DOHH2 (cell line): ENCODE results near the gene ZNF785.

Experiments
- H3F3A ChIP-seq: fragments of 200-600 bp; sonication (generic), shearing (Covaris generic); 2 replicates; pipeline ENCODE4 v1.6.0; 2016; ENCODE audit warnings: antibody characterized with exemption, mild to moderate bottlenecking; ENCODE audit not compliant: control insufficient read depth, insufficient read depth
- H3K27ac ChIP-seq: fragments of 200-600 bp; sonication (generic); 2 replicates; pipeline ENCODE4 v1.5.1; 2014; ENCODE audit warnings: low read depth, mild to moderate bottlenecking, low read length, moderate library complexity
- H3K27me3 ChIP-seq: fragments of 200-600 bp; sonication (generic); 2 replicates; pipeline ENCODE4 v1.6.1; 2014; ENCODE audit warnings: mild to moderate bottlenecking, low read length, mixed read lengths; ENCODE audit not compliant: control insufficient read depth
- H3K36me3 ChIP-seq: fragments of 200-600 bp; sonication (generic); 2 replicates; pipeline ENCODE4 v1.6.1; 2014; ENCODE audit warnings: mild to moderate bottlenecking, low read length, moderate library complexity, mixed read lengths; ENCODE audit not compliant: control insufficient read depth
- H3K4me1 ChIP-seq: fragments of 200-600 bp; sonication (generic); 2 replicates; pipeline ENCODE4 v1.6.1; 2014; ENCODE audit warnings: mild to moderate bottlenecking, low read length, mixed read lengths; ENCODE audit not compliant: control insufficient read depth
- H3K4me2 ChIP-seq: fragments of 200-600 bp; sonication (generic); 2 replicates; pipeline ENCODE4 v1.6.0; 2014; ENCODE audit warnings: mild to moderate bottlenecking, low read length, moderate library complexity
- H3K4me3 ChIP-seq: fragments of 200-600 bp; sonication (generic); 2 replicates; pipeline ENCODE4 v1.5.1; 2014; ENCODE audit warnings: mild to moderate bottlenecking, low read length, mixed read lengths
- H3K79me2 ChIP-seq: fragments of 200-600 bp; sonication (generic); 2 replicates; pipeline ENCODE4 v1.6.1; 2014; ENCODE audit warnings: mild to moderate bottlenecking, low read length, mixed read lengths; ENCODE audit not compliant: control insufficient read depth
- H3K9me2 ChIP-seq: fragments of 200-600 bp; sonication (generic); replicated peaks from 2 replicates; pipeline ENCODE4 v1.6.1; 2014; ENCODE audit warnings: mild to moderate bottlenecking, low read length, mixed read lengths; ENCODE audit not compliant: control insufficient read depth
- H3K9me3 ChIP-seq: fragments of 200-600 bp; sonication (generic); 2 replicates; pipeline ENCODE4 v1.6.1; 2014; ENCODE audit warnings: antibody characterized with exemption, low read length, mixed read lengths; ENCODE audit not compliant: control insufficient read depth, insufficient read depth
- H4K20me1 ChIP-seq: fragments of 200-600 bp; sonication (generic); 2 replicates; pipeline ENCODE4 v1.6.0; 2014; ENCODE audit warnings: low read depth, mild to moderate bottlenecking, antibody characterized with exemption, low read length, moderate library complexity; ENCODE audit not compliant: control insufficient read depth, insufficient read depth
- CTCF ChIP-seq: fragments of 200-600 bp; sonication (generic); IDR thresholded peaks from one replicate; pipeline ENCODE4 v1.5.1; 2014; ENCODE audit warnings: antibody characterized with exemption, mild to moderate bottlenecking, low read depth, low read length; ENCODE audit not compliant: poor library complexity, severe bottlenecking
- EZH2phosphoT487 ChIP-seq: fragments of 200-600 bp; sonication (generic); IDR thresholded peaks from 2 replicates; pipeline ENCODE4 v1.6.1; 2017; ENCODE audit warnings: borderline replicate concordance, mild to moderate bottlenecking, antibody characterized with exemption, low read length, moderate library complexity, mixed read lengths

ZNF785 gene

GRCh38 chr16:30535106-30535776 is 50.3 kb downstream of the ZNF785 start:
- no peaks in the 10 kb centered on the region for H3K27me3 ChIP-seq
- H3K4me3 ChIP-seq = peak overlapping the region; percentile 93
- H3K4me2 ChIP-seq = peak overlapping the region; percentile 94
- peak overlapping the region; percentile 85 for H3K27ac ChIP-seq
- 0 out of 2 replicates have a peak, but pooled peaks cover 2% of the 10 kb centered on the region for H3F3A ChIP-seq
- H4K20me1 ChIP-seq = no peaks in the 10 kb centered on the region
- no peak for TF ChIP-seq EZH2phosphoT487
- TF ChIP-seq CTCF = no peak
- no peaks in the 10 kb centered on the region for H3K9me3 ChIP-seq
- peaks cover 34% of the 10 kb centered on the region for H3K4me1 ChIP-seq
- H3K79me2 ChIP-seq = peaks cover 45% of the 10 kb centered on the region
- no peaks in the 10 kb centered on the region for H3K9me2 ChIP-seq
- peaks cover 32% of the 10 kb centered on the region for H3K36me3 ChIP-seq

- Histone ChIP-seq H3K27me3 (no peaks in the 10 kb centered on the region), H3K36me3 (peaks cover 30% of the 10 kb centered on the region), H3K4me1 (peaks cover 31% of the 10 kb centered on the region), H3K9me2 (no peaks in the 10 kb centered on the region), H3K4me2 (peak within 1 kb of the TSS; percentile 94), H3K4me3 (peak within 1 kb of the TSS; percentile 93), H3K79me2 (peaks cover 45% of the 10 kb centered on the region), H3F3A (0 out of 2 replicates have a peak, but pooled peaks cover 2% of the 10 kb centered on the region), H4K20me1 (no peaks in the 10 kb centered on the region), H3K9me3 (no peaks in the 10 kb centered on the region), H3K27ac (peak within 1 kb of the TSS; percentile 85)
- TF ChIP-seq CTCF = no peak
- TF ChIP-seq EZH2phosphoT487 = no peak
These were observed 51.0 kb downstream of the ZNF785 start, which contains the start of gene ZNF747 for GRCh38 chr16:30534368-30535105. Gene ZNF747, minus strand, starts transcription at chr16:30534858. Its CDS starts 179 bp downstream, at chr16:30534679.

GRCh38 chr16:30533748-30534367 is 51.6 kb downstream of the ZNF785 start:
- Histone ChIP-seq H3K27ac (peak overlapping the region; percentile 85), H3K79me2 (peaks cover 45% of the 10 kb centered on the region), H3K4me2 (peak overlapping the region; percentile 94), H3K4me3 (peak overlapping the region; percentile 93), H3K9me3 (no peaks in the 10 kb centered on the region), H3K4me1 (peaks cover 31% of the 10 kb centered on the region), H3K36me3 (peaks cover 25% of the 10 kb centered on the region), H3F3A (0 out of 2 replicates have a peak, but pooled peaks cover 2% of the 10 kb centered on the region), H3K9me2 (no peaks in the 10 kb centered on the region), H4K20me1 (no peaks in the 10 kb centered on the region), H3K27me3 (no peaks in the 10 kb centered on the region)
- TF ChIP-seq EZH2phosphoT487 = no peak
- no peak for TF ChIP-seq CTCF
